Astrocyte (in vitro differentiated cells and primary cell): ENCODE measurements around the gene EVC2.

Source experiments
- CTCF ChIP-seq: IDR thresholded peaks from 2 replicates; pipeline ENCODE4 v1.5.1; 2011; ENCODE audit warnings: low read depth, mild to moderate bottlenecking, inconsistent platforms, low read length, moderate library complexity; ENCODE audit not compliant: insufficient read depth
- EZH2 ChIP-seq: IDR thresholded peaks from 2 replicates; pipeline ENCODE4 v1.6.1; 2012; ENCODE audit warnings: mild to moderate bottlenecking, low read length, inconsistent platforms; ENCODE audit not compliant: insufficient read depth

GRCh38 chr4:5735463-5735862 is 27.1 kb upstream of the EVC2 start:
- no peak for TF ChIP-seq CTCF
- TF ChIP-seq EZH2 = no peak
